AG09319 (cell line): ENCODE results near the gene KRTAP10-8.

Experiments used
- DNase-seq: peaks from one replicate; pipeline ENCODE4 v3.0.0-alpha.2; 2010; ENCODE audit warnings: low read depth; ENCODE audit errors: extremely low read depth
- CTCF ChIP-seq: IDR thresholded peaks from 2 replicates; pipeline ENCODE4 v1.5.1; 2011; ENCODE audit warnings: low read depth, mild to moderate bottlenecking, inconsistent platforms, low read length, moderate library complexity

Gene KRTAP10-8

GRCh38 chr21:44612029-44612486 is at the start of gene KRTAP10-8:
Gene KRTAP10-8, plus strand, starts transcription at chr21:44612079. Its CDS starts 22 bp downstream, at chr21:44612101.
- no peak for DNase-seq
- no peak for TF ChIP-seq CTCF

- DNase-seq = no peak
- TF ChIP-seq CTCF = no peak
These were observed 47.8 kb upstream of the KRTAP10-8 start for GRCh38 chr21:44564099-44564498.

GRCh38 chr21:44564886-44565598 is 46.8 kb upstream of the KRTAP10-8 start:
- DNase-seq = no peak
- no peak for TF ChIP-seq CTCF

GRCh38 chr21:44566403-44566802 is 45.5 kb upstream of the KRTAP10-8 start:
- TF ChIP-seq CTCF = no peak
- no peak for DNase-seq

GRCh38 chr21:44567481-44568171 is 44.3 kb upstream of the KRTAP10-8 start:
- no peak for TF ChIP-seq CTCF
- no peak for DNase-seq

- TF ChIP-seq CTCF = no peak
These were observed 43.6 kb upstream of the KRTAP10-8 start for GRCh38 chr21:44568261-44568660.

More at GRCh38 chr21:44568261-44568660, 43.6 kb upstream of the KRTAP10-8 start:
- DNase-seq = no peak
